SK-N-SH (cell line): ENCODE measurements around the gene PCDHA12. TPM values are rescaled to one million over a fixed set of nuclear protein-coding genes. Genes with fewer than 3 reads are reported as not detected.
"Not testable (repeated sequence)": the region's sequence is repeated elsewhere in the genome, so short reads cannot be mapped to it uniquely, and the experiment has no call there.

Experiments used
- CTCF ChIA-PET: fragments of 300-600, 350-600 bp; formaldehyde crosslinking; extraction: SDS; loops from one replicate; lab custom pipeline; 2021; lab: Yijun Ruan, JAX
- POLR2A ChIA-PET: fragments of 350-600 bp; sonication (Branson Sonifier 250); formaldehyde crosslinking; extraction: SDS; loops from one replicate; lab custom pipeline; 2020; ENCODE audit warnings: antibody characterized with exemption, inconsistent platforms; lab: Yijun Ruan, JAX
- DNase-seq: peaks from one replicate; pipeline ENCODE4 v3.0.0; 2012
- H2AFZ ChIP-seq: fragments of 200-600 bp; sonication (generic); 2 replicates; pipeline ENCODE4 v1.8.1; 2016; ENCODE audit warnings: antibody characterized with exemption, mild to moderate bottlenecking, low read depth
- H3F3A ChIP-seq: fragments of 200-600 bp; sonication (generic); replicated peaks from 2 replicates; pipeline ENCODE3; 2016; ENCODE audit warnings: antibody characterized with exemption, mild to moderate bottlenecking; ENCODE audit not compliant: insufficient read depth
- H3K27ac ChIP-seq, 2 experiments: fragments of 200-500 bp in 1 of 2; fragments of 200-600 bp in 1 of 2; sonication (Bioruptor generic) in 1 of 2; sonication (generic), shearing (Covaris generic) in 1 of 2; 2 replicates each; pipeline versions ENCODE4 v1.5.1 to v1.6.1; 2014 to 2016; ENCODE audit warnings: low read depth in 2 of 2, inconsistent platforms in 1 of 2, low read length in 1 of 2, mild to moderate bottlenecking in 1 of 2, mixed read lengths in 1 of 2
- H3K27me3 ChIP-seq: fragments of 200-600 bp; sonication (generic), shearing (Covaris generic); 2 replicates; pipeline ENCODE4 v1.6.1; 2016; ENCODE audit warnings: mixed run types; ENCODE audit not compliant: insufficient read depth
- H3K36me3 ChIP-seq, 2 experiments: fragments of 200-500 bp in 1 of 2; fragments of 200-600 bp in 1 of 2; sonication (Bioruptor generic) in 1 of 2; sonication (generic) in 1 of 2; replicated peaks in 1 of 2; 2 replicates each; pipeline versions ENCODE3 to v1.5.1; 2014 to 2016; ENCODE audit warnings: low read length in 1 of 2, mild to moderate bottlenecking in 1 of 2; ENCODE audit not compliant: insufficient read depth in 2 of 2, control insufficient read depth in 1 of 2
- H3K4me1 ChIP-seq, 2 experiments: fragments of 200-500 bp in 1 of 2; fragments of 200-600 bp in 1 of 2; sonication (Bioruptor generic) in 1 of 2; sonication (generic), shearing (Covaris generic) in 1 of 2; 2 replicates each; pipeline versions ENCODE4 v1.5.1 to v1.6.1; 2014 to 2016; ENCODE audit warnings: low read depth in 1 of 2, low read length in 1 of 2, mixed run types in 1 of 2; ENCODE audit not compliant: insufficient read depth in 2 of 2, control insufficient read depth in 1 of 2
- H3K4me2 ChIP-seq: fragments of 200-600 bp; sonication (generic), shearing (Covaris generic); 2 replicates; pipeline ENCODE4 v1.6.1; 2017; ENCODE audit warnings: mixed run types
- H3K4me3 ChIP-seq, 2 experiments: fragments of 200-500 bp in 1 of 2; fragments of 200-600 bp in 1 of 2; sonication (Bioruptor generic) in 1 of 2; sonication (generic), shearing (Covaris generic) in 1 of 2; 2 replicates each; pipeline versions ENCODE4 v1.5.1 to v1.8.1; 2014 to 2016; ENCODE audit warnings: low read depth in 2 of 2, inconsistent platforms in 1 of 2, low read length in 1 of 2, mild to moderate bottlenecking in 1 of 2, mixed read lengths in 1 of 2, moderate library complexity in 1 of 2
- H3K79me2 ChIP-seq: fragments of 200-600 bp; sonication (generic); 2 replicates; pipeline ENCODE4 v1.8.1; 2017; ENCODE audit warnings: mild to moderate bottlenecking; ENCODE audit not compliant: insufficient read depth
- H3K9ac ChIP-seq: fragments of 200-600 bp; sonication (generic); 2 replicates; pipeline ENCODE4 v1.6.1; 2017; ENCODE audit warnings: mixed run types
- H3K9me2 ChIP-seq: fragments of 200-600 bp; sonication (generic); 2 replicates; pipeline ENCODE4 v1.6.1; 2017; ENCODE audit warnings: mixed run types
- H3K9me3 ChIP-seq: fragments of 200-600 bp; sonication (generic); 2 replicates; pipeline ENCODE4 v1.6.1; 2017; ENCODE audit warnings: mixed run types, mild to moderate bottlenecking, moderate library complexity
- H4K20me1 ChIP-seq: fragments of 200-600 bp; sonication (generic); 2 replicates; pipeline ENCODE4 v1.6.1; 2017; ENCODE audit warnings: mild to moderate bottlenecking, mixed run types; ENCODE audit not compliant: insufficient read depth
- ELF1 ChIP-seq: IDR thresholded peaks from 2 replicates; pipeline ENCODE4 v1.4.0; 2012
- JUND ChIP-seq: IDR thresholded peaks from 2 replicates; pipeline ENCODE4 v1.4.0; 2012
- PBX3 ChIP-seq: IDR thresholded peaks from 2 replicates; pipeline ENCODE4; 2012
- SIN3A ChIP-seq: IDR thresholded peaks from 2 replicates; pipeline ENCODE4 v1.6.1; 2012; ENCODE audit warnings: low read depth, mild to moderate bottlenecking, low read length, moderate library complexity, borderline replicate concordance
- TEAD4 ChIP-seq: IDR thresholded peaks from 2 replicates; pipeline ENCODE4 v1.4.0; 2012; ENCODE audit warnings: mild to moderate bottlenecking, borderline replicate concordance; ENCODE audit not compliant: insufficient read depth
- USF1 ChIP-seq: IDR thresholded peaks from 2 replicates; pipeline ENCODE4 v1.4.0; 2012; ENCODE audit warnings: low read depth, borderline replicate concordance
- YY1 ChIP-seq: IDR thresholded peaks from 2 replicates; pipeline ENCODE4 v1.4.0; 2012; ENCODE audit warnings: low read depth, mild to moderate bottlenecking
- ZBTB33 ChIP-seq: IDR thresholded peaks from 2 replicates; pipeline ENCODE4 v1.4.0; 2012; ENCODE audit warnings: low read depth, borderline replicate concordance
- WGBS: methylation state at CpG from one replicate; pipeline ENCODE4 v1.1.6; 2017; ENCODE audit warnings: low lambda C conversion rate; 5-methylcytosine and 5-hydroxymethylcytosine counted together
- polyA plus RNA-seq, 3 experiments: library from polyadenylated mRNA; depleted of rRNA; stranded (reverse); fragments of >200 nt; gene quantifications; 2 replicates each; pipeline ENCODE4 v1.2.3, GENCODE V29; 2012

PCDHA12 gene
- polyA plus RNA-seq, 1 of the 3 experiments (the other 2 are of a cell fraction) = 0.54 TPM

GRCh38 chr5:140842798-140843733 lies 32.0 kb upstream of the PCDHA12 start:
- Histone ChIP-seq H3K36me3 (no peaks in the 10 kb centered on the region), H3K27me3 (no peaks in the 10 kb centered on the region), H3K79me2 (no peaks in the 10 kb centered on the region), H3K9ac (no peak overlapping the region), H3K9me3 (no peaks in the 10 kb centered on the region), H3K4me1 (no peaks in the 10 kb centered on the region), H3F3A (no peaks in the 10 kb centered on the region), H3K4me3 (no peak overlapping the region), H2AFZ (no peak overlapping the region), H3K4me2 (no peak overlapping the region), H4K20me1 (no peaks in the 10 kb centered on the region), H3K27ac (no peak overlapping the region)
- ChIA-PET CTCF (interaction anchor here (0.8 to 4.9 kb wide), 6 partner anchors 19 to 307 kb away, joined by 3 to 189 read pairs (median 18); partner anchors contain the start of genes PCDHA1, PCDHA4 and PCDHB6), POLR2A (no interaction called here)
- 91% methylated on average over 18 of the region's 87 CpGs for WGBS
- DNase-seq = no peak
- TF ChIP-seq JUND (no peak), PBX3 (no peak), ELF1 (no peak), TEAD4 (no peak), USF1 (no peak), SIN3A (no peak), YY1 (no peak), ZBTB33 (no peak)
- TF ChIP-seq, all 33 proteins: peak for 0
- no peaks in the 10 kb centered on the region for H3K9me2 ChIP-seq

GRCh38 chr5:140848139-140849102 lies 26.7 kb upstream of the PCDHA12 start, which contains the start of gene PCDHA9:
Gene PCDHA9, plus strand, starts transcription at chr5:140848382. Its CDS starts 114 bp downstream, at chr5:140848496.
- H3K9me2 ChIP-seq, H3K4me3 ChIP-seq, H3K9me3 ChIP-seq, H2AFZ ChIP-seq, DNase-seq, H3K27ac ChIP-seq, H3K79me2 ChIP-seq, POLR2A ChIA-PET, H3K4me1 ChIP-seq, H3K27me3 ChIP-seq, H3K4me2 ChIP-seq, H4K20me1 ChIP-seq, H3F3A ChIP-seq, H3K9ac ChIP-seq, H3K36me3 ChIP-seq, CTCF ChIA-PET: not testable (repeated sequence)
- WGBS = 75% methylated on average over 33 of the region's 48 CpGs

- H3K27ac ChIP-seq, H3K4me3 ChIP-seq, DNase-seq, H3F3A ChIP-seq, H3K36me3 ChIP-seq, H3K4me1 ChIP-seq, H3K79me2 ChIP-seq, CTCF ChIA-PET, H4K20me1 ChIP-seq, H3K27me3 ChIP-seq, H3K4me2 ChIP-seq, H3K9ac ChIP-seq, H2AFZ ChIP-seq, POLR2A ChIA-PET, H3K9me3 ChIP-seq, H3K9me2 ChIP-seq: not testable (repeated sequence)
- 94% methylated on average over 51 of the region's 101 CpGs for WGBS
These were observed 25.1 kb upstream of the PCDHA12 start for GRCh38 chr5:140849831-140850634.
